Hepatocyte (in vitro differentiated cells): ENCODE measurements around the gene LRRC42.

Experiments
- CTCF ChIP-seq: fragments of 200-600 bp; sonication (generic); IDR thresholded peaks from 2 replicates; pipeline ENCODE4 v1.5.1; 2016; ENCODE audit warnings: antibody characterized with exemption, mild to moderate bottlenecking; ENCODE audit not compliant: poor library complexity
- EZH2 ChIP-seq: fragments of 200-600 bp; sonication (generic); IDR thresholded peaks from 2 replicates; pipeline ENCODE4 v1.6.1; 2016; ENCODE audit warnings: antibody characterized with exemption, mild to moderate bottlenecking, borderline replicate concordance

- TF ChIP-seq CTCF (no peak), EZH2 (no peak)
Observed at GRCh38 chr1:54006508-54006907, 60.4 kb downstream of the LRRC42 start.
